Measurements from ENCODE around the gene HOXB9. TPM values are rescaled to one million over a fixed set of nuclear protein-coding genes. Genes with fewer than 3 reads are reported as not detected.

The HOXB9 gene
- total and polyA plus RNA-seq, 2 experiments from 2014 or later, result 1.5 to 2.5 TPM

- Histone ChIP-seq H3K4me2 (peak overlapping the region; percentile 74), H3K27me3 (peaks cover 96% of the 10 kb centered on the region), H3K9me3 (ENCODE audit: low read depth) (no peaks in the 10 kb centered on the region), H2AFZ (no peak overlapping the region), H3K9me2 (replicated peaks; ENCODE audit: insufficient read depth) (no peaks in the 10 kb centered on the region), H3K4me1 (ENCODE audit: insufficient read depth) (peaks cover 15% of the 10 kb centered on the region), H3K36me3 (replicated peaks; ENCODE audit: insufficient read depth, low read depth) (no peaks in the 10 kb centered on the region), H4K20me1 (ENCODE audit: insufficient read depth, poor library complexity, severe bottlenecking) (no peaks in the 10 kb centered on the region), H3K27ac (no peak overlapping the region), H3K79me2 (no peaks in the 10 kb centered on the region), H3K4me3 (no peak overlapping the region)
- TF ChIP-seq CTCF (IDR thresholded peaks at IDR 0.05; ENCODE audit: poor library complexity), result no peak
- no peak for TF ChIP-seq EZH2 (IDR thresholded peaks at IDR 0.05; ENCODE audit: borderline replicate concordance)
- no peak for TF ChIP-seq EZH2phosphoT487 (IDR thresholded peaks at IDR 0.05; ENCODE audit: low read depth, severe bottlenecking, unreplicated experiment)
- 34% methylated on average over 6 of the region's 6 CpGs for WGBS (ENCODE audit: low lambda C conversion rate, missing lambda C conversion rate)
- no peak for DNase-seq (ENCODE audit: low spot score)
Measured at GRCh38 chr17:48620461-48621139, 5.6 kb downstream of the HOXB9 start.

DNA sequence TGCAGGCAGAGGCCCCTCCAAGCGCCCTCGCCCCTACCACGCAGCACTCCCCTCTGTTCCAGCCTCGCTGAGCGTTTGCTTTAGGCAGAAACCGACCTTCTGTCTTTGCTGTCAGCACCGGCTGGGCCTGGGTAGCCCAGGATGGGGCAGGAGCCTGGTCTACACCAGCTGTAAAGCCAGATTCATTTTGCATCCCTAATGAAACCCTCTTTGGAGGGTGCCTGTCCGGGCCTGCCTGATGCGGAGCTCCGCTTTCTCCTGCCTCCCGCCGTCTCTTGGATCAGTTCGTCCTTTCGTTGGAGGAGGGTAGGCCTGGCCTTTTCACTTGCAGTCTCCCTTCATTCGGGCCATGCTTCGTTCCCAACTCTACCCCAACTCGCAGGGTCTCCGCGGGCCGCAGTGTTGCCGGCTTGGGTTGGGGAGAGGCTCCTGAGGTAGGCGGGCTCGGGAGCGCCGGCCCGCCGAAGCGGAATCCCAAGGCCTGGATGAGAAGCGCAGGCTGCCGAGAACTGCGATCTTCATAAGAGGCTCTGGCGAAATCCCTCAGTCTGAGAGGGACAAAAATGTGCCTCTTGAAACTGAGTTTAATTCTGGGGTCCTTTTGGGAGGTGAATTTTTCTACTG, 6.2 kb downstream of the HOXB9 start:
- Histone ChIP-seq H2AFZ (no peak overlapping the region), H3K27me3 (peaks cover 96% of the 10 kb centered on the region), H3K4me2 (peak overlapping the region; percentile 74), H4K20me1 (ENCODE audit: insufficient read depth, poor library complexity, severe bottlenecking) (no peaks in the 10 kb centered on the region), H3K9me2 (replicated peaks; ENCODE audit: insufficient read depth) (no peaks in the 10 kb centered on the region), H3K79me2 (no peaks in the 10 kb centered on the region), H3K9me3 (ENCODE audit: low read depth) (no peaks in the 10 kb centered on the region), H3K4me1 (ENCODE audit: insufficient read depth) (peaks cover 9% of the 10 kb centered on the region), H3K27ac (no peak overlapping the region), H3K4me3 (no peak overlapping the region), H3K36me3 (replicated peaks; ENCODE audit: insufficient read depth, low read depth) (no peaks in the 10 kb centered on the region)
- no peak for DNase-seq (ENCODE audit: low spot score)
- 16% methylated on average over 32 of the region's 32 CpGs for WGBS (ENCODE audit: low lambda C conversion rate, missing lambda C conversion rate)
- TF ChIP-seq EZH2 (IDR thresholded peaks at IDR 0.05; ENCODE audit: borderline replicate concordance), result peak; percentile 81
- no peak for TF ChIP-seq EZH2phosphoT487 (IDR thresholded peaks at IDR 0.05; ENCODE audit: low read depth, severe bottlenecking, unreplicated experiment)

- no peak overlapping the region for H3K27ac ChIP-seq
- DNase-seq (ENCODE audit: low spot score), result peak; percentile 94
- H3K9me2 ChIP-seq (replicated peaks; ENCODE audit: insufficient read depth), result no peaks in the 10 kb centered on the region
- TF ChIP-seq CTCF (IDR thresholded peaks at IDR 0.05; ENCODE audit: poor library complexity) (peak; percentile 99), EZH2 (IDR thresholded peaks at IDR 0.05; ENCODE audit: borderline replicate concordance) (peak; percentile 85), EZH2phosphoT487 (IDR thresholded peaks at IDR 0.05; ENCODE audit: low read depth, severe bottlenecking, unreplicated experiment) (peak; percentile 85)
- H3K4me2 ChIP-seq, result peak overlapping the region; percentile 74
- peaks cover 96% of the 10 kb centered on the region for H3K27me3 ChIP-seq
- H2AFZ ChIP-seq, result no peak overlapping the region
- H3K9me3 ChIP-seq (ENCODE audit: low read depth), result no peaks in the 10 kb centered on the region
- WGBS (ENCODE audit: low lambda C conversion rate, missing lambda C conversion rate), result 7% methylated on average over 25 of the region's 25 CpGs
- peaks cover 6% of the 10 kb centered on the region for H3K4me1 ChIP-seq (ENCODE audit: insufficient read depth)
- no peaks in the 10 kb centered on the region for H3K36me3 ChIP-seq (replicated peaks; ENCODE audit: insufficient read depth, low read depth)
- no peaks in the 10 kb centered on the region for H3K79me2 ChIP-seq
- no peaks in the 10 kb centered on the region for H4K20me1 ChIP-seq (ENCODE audit: insufficient read depth, poor library complexity, severe bottlenecking)
- H3K4me3 ChIP-seq, result no peak overlapping the region
Measured at GRCh38 chr17:48618256-48618896, 7.8 kb downstream of the HOXB9 start.

All from hepatocyte (in vitro differentiated cells).